Measurements from ENCODE around the gene DUSP10. TPM values are rescaled to one million over a fixed set of nuclear protein-coding genes. Genes with fewer than 3 reads are reported as not detected.
A peak's percentile ranks its signal among the peaks of the same experiment; 100 is the strongest.

Gene DUSP10
- total and polyA plus RNA-seq, 12 donors, result 1.8 to 9.7 (median 3.8) TPM

DNA sequence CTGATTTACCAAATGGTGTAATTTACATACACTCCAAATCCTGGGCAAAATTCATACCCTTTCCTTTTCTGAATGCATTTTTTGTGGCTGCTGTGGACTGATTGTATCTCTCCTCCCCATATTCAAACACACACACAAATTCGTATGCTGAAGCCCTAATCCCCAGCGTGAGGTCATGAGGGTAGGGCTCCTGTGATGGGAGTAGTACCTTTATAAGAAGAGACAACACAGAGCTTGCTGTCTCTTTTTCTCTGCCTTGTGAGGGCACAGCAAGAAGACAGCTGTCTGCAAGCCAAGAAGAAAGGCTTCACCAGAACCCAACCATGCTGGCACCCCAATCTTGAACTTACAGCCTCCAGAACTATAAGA, 24.4 kb downstream of the DUSP10 start:
- WGBS, 2 donors, result 85 to 88% methylated on average over 2 of the region's 2 CpGs
- ATAC-seq (no peak), DNase-seq (no peak)
- no peak overlapping the region for H3K27ac ChIP-seq
- no peak overlapping the region for H3K4me3 ChIP-seq
- H3K4me1 ChIP-seq, result peaks cover 0 to 90% (median 16%) of the 10 kb centered on the region in 9 donors
- H3K27me3 ChIP-seq, result no peaks in the 10 kb centered on the region
- TF ChIP-seq, protein P1, sequence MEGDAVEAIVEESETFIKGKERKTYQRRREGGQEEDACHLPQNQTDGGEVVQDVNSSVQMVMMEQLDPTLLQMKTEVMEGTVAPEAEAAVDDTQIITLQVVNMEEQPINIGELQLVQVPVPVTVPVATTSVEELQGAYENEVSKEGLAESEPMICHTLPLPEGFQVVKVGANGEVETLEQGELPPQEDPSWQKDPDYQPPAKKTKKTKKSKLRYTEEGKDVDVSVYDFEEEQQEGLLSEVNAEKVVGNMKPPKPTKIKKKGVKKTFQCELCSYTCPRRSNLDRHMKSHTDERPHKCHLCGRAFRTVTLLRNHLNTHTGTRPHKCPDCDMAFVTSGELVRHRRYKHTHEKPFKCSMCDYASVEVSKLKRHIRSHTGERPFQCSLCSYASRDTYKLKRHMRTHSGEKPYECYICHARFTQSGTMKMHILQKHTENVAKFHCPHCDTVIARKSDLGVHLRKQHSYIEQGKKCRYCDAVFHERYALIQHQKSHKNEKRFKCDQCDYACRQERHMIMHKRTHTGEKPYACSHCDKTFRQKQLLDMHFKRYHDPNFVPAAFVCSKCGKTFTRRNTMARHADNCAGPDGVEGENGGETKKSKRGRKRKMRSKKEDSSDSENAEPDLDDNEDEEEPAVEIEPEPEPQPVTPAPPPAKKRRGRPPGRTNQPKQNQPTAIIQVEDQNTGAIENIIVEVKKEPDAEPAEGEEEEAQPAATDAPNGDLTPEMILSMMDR (IDR thresholded peaks at IDR 0.05), result no peak
- intact Hi-C loops (cut with DNase I), result no loop called here
- no peaks in the 10 kb centered on the region for H3K36me3 ChIP-seq
- H3K9me3 ChIP-seq, result no peaks in the 10 kb centered on the region

GRCh38 chr1:221716713-221717484, 25.0 kb downstream of the DUSP10 start:
- Histone ChIP-seq H3K27me3 (no peaks in the 10 kb centered on the region), H3K9me3 (no peaks in the 10 kb centered on the region), H3K4me1 (peaks cover 0 to 90% (median 12%) of the 10 kb centered on the region in 9 donors), H3K27ac (no peak overlapping the region), H3K36me3 (no peaks in the 10 kb centered on the region), H3K4me3 (no peak overlapping the region)
- TF ChIP-seq, protein P1 (IDR thresholded peaks at IDR 0.05), result no peak
- intact Hi-C loops (cut with DNase I), result no loop called here
- DNase-seq, result no peak
- WGBS, 2 donors, result 57 to 67% methylated on average over 7 of the region's 7 CpGs
- ATAC-seq, result no peak

- TF ChIP-seq, protein P1 (IDR thresholded peaks at IDR 0.05), result no peak
- intact Hi-C loops (cut with DNase I), result no loop called here
- ATAC-seq, result no peak
- no peaks in the 10 kb centered on the region for H3K9me3 ChIP-seq
- peak overlapping the region in 1 of 10 donors; percentile 33 for H3K27ac ChIP-seq
- no peaks in the 10 kb centered on the region for H3K27me3 ChIP-seq
- no peak for DNase-seq
- 74 to 84% methylated on average over 2 of the region's 2 CpGs for WGBS, 2 donors
- no peak overlapping the region for H3K4me3 ChIP-seq
- H3K4me1 ChIP-seq, result peaks cover 0 to 92% (median 12%) of the 10 kb centered on the region in 9 donors
- no peaks in the 10 kb centered on the region for H3K36me3 ChIP-seq
These were observed 26.3 kb downstream of the DUSP10 start for GRCh38 chr1:221715321-221716169.

DNA sequence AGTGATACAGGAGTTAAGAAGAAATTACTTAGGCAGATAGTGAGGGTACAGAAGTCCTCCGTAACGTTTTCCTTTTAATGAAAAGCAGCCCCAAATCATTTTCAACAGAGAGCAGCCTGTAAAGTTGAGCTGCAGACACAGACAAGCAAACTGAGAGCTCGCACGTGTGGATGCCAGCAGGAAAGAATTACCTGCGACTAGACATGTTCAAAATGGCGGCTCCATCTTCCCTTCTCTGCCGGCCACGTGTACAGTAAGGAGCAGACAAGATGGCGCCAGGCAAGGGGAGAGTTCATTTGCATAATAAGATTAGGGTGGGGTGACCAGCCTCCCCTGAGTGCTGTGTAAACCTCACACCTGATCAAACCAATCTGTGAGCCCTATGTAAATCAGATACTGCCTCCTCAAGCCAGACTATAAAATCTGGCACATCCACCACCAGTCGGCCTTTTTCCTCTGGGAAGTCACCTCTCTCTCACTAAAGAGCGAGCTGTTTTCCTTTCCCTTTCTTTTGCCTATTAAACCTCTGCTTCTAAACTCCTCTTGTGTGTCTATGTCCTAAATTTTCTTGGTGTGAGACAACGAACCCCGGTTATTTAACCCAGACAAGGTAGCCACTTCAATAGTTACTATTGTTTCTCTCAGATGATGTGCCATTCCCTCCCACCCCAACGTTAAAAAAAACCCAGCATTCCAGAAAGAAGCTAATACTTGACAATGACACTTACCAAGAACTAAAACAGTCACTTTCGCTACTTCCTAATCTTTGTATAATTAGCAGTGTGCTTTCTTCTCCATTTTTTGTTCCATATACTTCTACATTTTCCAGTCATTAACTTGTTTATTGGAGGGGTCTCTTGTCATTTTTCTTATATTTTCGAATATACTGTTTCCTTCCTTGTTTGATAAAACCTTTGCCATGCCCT, 27.4 kb downstream of the DUSP10 start:
- Histone ChIP-seq H3K4me3 (no peak overlapping the region), H3K9me3 (no peaks in the 10 kb centered on the region), H3K4me1 (peaks cover 0 to 95% (median 12%) of the 10 kb centered on the region in 9 donors), H3K27ac (peak overlapping the region in 1 of 10 donors; percentile 2), H3K36me3 (no peaks in the 10 kb centered on the region), H3K27me3 (no peaks in the 10 kb centered on the region)
- intact Hi-C loops (cut with DNase I), result no loop called here
- ATAC-seq (no peak), DNase-seq (no peak)
- TF ChIP-seq, protein P1 (IDR thresholded peaks at IDR 0.05), result no peak
- 87 to 88% methylated on average over 16 of the region's 16 CpGs for WGBS, 2 donors

Data from heart right ventricle (tissue), 16 donors.